A549 (cell line): ENCODE results near the gene PANK3. TPM values are rescaled to one million over a fixed set of nuclear protein-coding genes. Genes with fewer than 3 reads are reported as not detected.

Experiments
- ATAC-seq, 2 experiments: fragments of 200-7000 bp in 1 of 2; fragments of >200 bp in 1 of 2; cut with Nextera tagmentation in 1 of 2; cut with Tn5 transposase in 1 of 2; 3 replicates each; pipeline versions ENCODE4 v1.8.0 to v1.9.1; 2018 to 2020; ENCODE audit warnings: mild to moderate bottlenecking in 1 of 2, moderate library complexity in 1 of 2
- CTCF ChIA-PET: fragments of 300-600 bp; sonication (Branson Sonifier 250); formaldehyde crosslinking; extraction: SDS; loops from one replicate; lab custom pipeline; 2021; ENCODE audit warnings: antibody characterized with exemption, inconsistent platforms; lab: Yijun Ruan, JAX
- POLR2A ChIA-PET: fragments of 350-600 bp; formaldehyde crosslinking; extraction: SDS; loops from one replicate; lab custom pipeline; 2021; ENCODE audit warnings: antibody characterized with exemption, inconsistent platforms; lab: Yijun Ruan, JAX
- DNase-seq, 2 experiments: peaks; one replicate each; pipeline versions ENCODE4 v3.0.0 to v3.0.0-alpha.2; 2011 to 2016; ENCODE audit warnings: low read depth in 1 of 2, low spot score in 1 of 2
- FAIRE-seq: peaks from 2 replicates; lab custom pipeline; 2011; peaks lifted over from hg19 to GRCh38; lab: Jason Lieb, UNC
- H3K27ac ChIP-seq, 2 experiments: fragments of >200 bp; sonication (Bioruptor Twin); formaldehyde crosslinking; 3 replicates each; pipeline ENCODE4 v1.5.1; 2016 to 2017
- H3K4me1 ChIP-seq: fragments of >200 bp; sonication (Bioruptor Twin); formaldehyde crosslinking; 3 replicates; pipeline ENCODE4 v1.6.1; 2016
- H3K4me2 ChIP-seq: fragments of >200 bp; sonication (Bioruptor Twin); formaldehyde crosslinking; 3 replicates; pipeline ENCODE4 v1.6.1; 2016
- H3K4me3 ChIP-seq: fragments of >200 bp; sonication (Bioruptor Twin); formaldehyde crosslinking; 3 replicates; pipeline ENCODE4 v1.5.1; 2016
- H3K9me3 ChIP-seq: fragments of >200 bp; sonication (Bioruptor Twin); formaldehyde crosslinking; 3 replicates; pipeline ENCODE4 v1.6.1; 2016
- BHLHE40 ChIP-seq: IDR thresholded peaks from 2 replicates; pipeline ENCODE4 v1.6.1; 2012; ENCODE audit warnings: low read depth, low read length, inconsistent platforms
- CBX2 ChIP-seq: fragments of 200-600 bp; sonication (generic); IDR thresholded peaks from 2 replicates; pipeline ENCODE4 v1.6.1; 2016; ENCODE audit warnings: low read depth, mild to moderate bottlenecking, borderline replicate concordance
- CBX8 ChIP-seq: fragments of 200-600 bp; sonication (generic); IDR thresholded peaks from 2 replicates; pipeline ENCODE4 v1.6.1; 2016
- CHD2 ChIP-seq: fragments of 150-350 bp; IDR thresholded peaks from 2 replicates; pipeline ENCODE4 v1.6.1; 2014; ENCODE audit warnings: low read length; ENCODE audit not compliant: partially characterized antibody
- CTCF ChIP-seq: fragments of >200 bp; sonication (Bioruptor Twin); formaldehyde crosslinking; IDR thresholded peaks from 3 replicates; pipeline ENCODE4 v1.5.1; 2016
- EHF ChIP-seq: fragments of 250-450 bp; sonication (Bioruptor Pico); IDR thresholded peaks from 2 replicates; pipeline ENCODE4 v1.5.0; 2020; ENCODE audit warnings: mild to moderate bottlenecking
- FOSB ChIP-seq: fragments of 250-450 bp; sonication (Bioruptor Pico); IDR thresholded peaks from 2 replicates; pipeline ENCODE4 v1.5.0; 2020; ENCODE audit warnings: mild to moderate bottlenecking, moderate library complexity
- HDAC2 ChIP-seq: fragments of 200-600 bp; sonication (generic); IDR thresholded peaks from 2 replicates; pipeline ENCODE4 v1.6.1; 2016
- HEYL ChIP-seq: fragments of 250-450 bp; sonication (Bioruptor Pico); IDR thresholded peaks from 2 replicates; pipeline ENCODE4 v1.8.0; 2021; ENCODE audit warnings: mild to moderate bottlenecking, moderate library complexity
- HOXA7 ChIP-seq: fragments of 250-450 bp; sonication (Bioruptor Pico); IDR thresholded peaks from 2 replicates; pipeline ENCODE4 v1.5.0; 2020; ENCODE audit warnings: mild to moderate bottlenecking, moderate library complexity
- MYC ChIP-seq: IDR thresholded peaks from 2 replicates; pipeline ENCODE4 v1.6.1; 2012; ENCODE audit warnings: mild to moderate bottlenecking, inconsistent platforms, low read length, improper control_type of control experiment, borderline replicate concordance
- PHF8 ChIP-seq: fragments of 200-600 bp; sonication (generic); IDR thresholded peaks from 2 replicates; pipeline ENCODE4 v1.6.1; 2016; ENCODE audit warnings: low read depth, mild to moderate bottlenecking, antibody characterized with exemption, moderate library complexity, borderline replicate concordance
- POLR2AphosphoS2 ChIP-seq: conservative IDR thresholded peaks from 2 replicates; pipeline ENCODE4 v1.6.1; 2012; ENCODE audit warnings: low read length, improper control_type of control experiment, inconsistent platforms
- RCOR1 ChIP-seq: fragments of 150-350 bp; IDR thresholded peaks from 2 replicates; pipeline ENCODE4 v1.6.1; 2014; ENCODE audit warnings: antibody characterized with exemption, low read length, low read depth
- REST ChIP-seq: fragments of 200-600 bp; sonication (generic); IDR thresholded peaks from 2 replicates; pipeline ENCODE4 v1.6.1; 2016; ENCODE audit warnings: antibody characterized with exemption, mild to moderate bottlenecking, moderate library complexity
- RFX5 ChIP-seq: fragments of 450-650 bp; IDR thresholded peaks from 2 replicates; pipeline ENCODE4 v1.7.1; 2014; ENCODE audit warnings: antibody characterized with exemption, mild to moderate bottlenecking, moderate library complexity
- RNF2 ChIP-seq: fragments of 200-600 bp; sonication (generic); IDR thresholded peaks from 2 replicates; pipeline ENCODE4 v1.6.1; 2016; ENCODE audit warnings: low read depth, mild to moderate bottlenecking, antibody characterized with exemption, moderate library complexity, borderline replicate concordance
- TFCP2L1 ChIP-seq: fragments of 250-450 bp; sonication (Bioruptor Pico); IDR thresholded peaks from 2 replicates; pipeline ENCODE4 v1.5.0; 2021; ENCODE audit warnings: mild to moderate bottlenecking
- TP53 ChIP-seq: fragments of 250-450 bp; sonication (Bioruptor Pico); IDR thresholded peaks from 2 replicates; pipeline ENCODE4 v1.5.0; 2021; ENCODE audit warnings: mild to moderate bottlenecking, moderate library complexity
- WGBS: methylation state at CpG from one replicate; pipeline ENCODE4 v1.1.6; 2017; ENCODE audit errors: missing lambda C conversion rate; 5-methylcytosine and 5-hydroxymethylcytosine counted together
- polyA plus RNA-seq, 4 experiments: library from polyadenylated mRNA; depleted of rRNA in 3 of 4; stranded (reverse); fragments of >200 nt; fragmentation: RNase III in 1 of 4; extraction: RNeasy Plus Mini Kit Qiagen cat#74134 plus additional on column Dnase treatment in 1 of 4; gene quantifications; 2 replicates in 3 of 4; 3 replicates in 1 of 4; pipeline ENCODE4 v1.2.3, GENCODE V29; 2011 to 2017
- small RNA-seq, 6 experiments: library from RNA; depleted of rRNA; stranded (forward); fragments of <200 nt; gene quantifications; one replicate each; pipeline ENCODE3, GENCODE V24; 2012

Gene PANK3
- polyA plus RNA-seq, 2 of the 4 experiments (the other 2 are of a cell fraction): 21.9 to 41.3 TPM

- Histone ChIP-seq H3K9me3 (no peaks in the 10 kb centered on the region), H3K4me3 (no peak overlapping the region)
- TF ChIP-seq POLR2AphosphoS2 (no peak), FOSB (CRISPR knock-in tag) (no peak), BHLHE40 (no peak), CBX2 (no peak), RNF2 (no peak), REST (no peak), CHD2 (no peak), HEYL (CRISPR knock-in tag) (no peak), TFCP2L1 (no peak), HDAC2 (no peak), CTCF (no peak), RFX5 (no peak), HOXA7 (no peak), PHF8 (no peak), RCOR1 (no peak), EHF (CRISPR knock-in tag) (no peak), CBX8 (no peak), MYC (no peak), TP53 (CRISPR knock-in tag) (no peak)
- TF ChIP-seq, all 56 proteins: peak for 0
- ChIA-PET POLR2A (no interaction called here), CTCF (interaction anchor here (1.6 kb wide), 1 partner anchor 15 kb away, joined by 5 read pairs; no protein-coding TSS in a partner anchor)
- DNase-seq (no peak), FAIRE-seq (no peak), ATAC-seq (no peak)
- no peaks in the 10 kb centered on the region for H3K4me1 ChIP-seq
- H3K4me2 ChIP-seq: no peak overlapping the region
- no peak overlapping the region for H3K27ac ChIP-seq
- 90% methylated on average over 7 of the region's 7 CpGs for WGBS
Measured at GRCh38 chr5:168502563-168503237, 76.5 kb downstream of the PANK3 start.

Small RNAs within 50 kb of the gene (small RNA-seq; reads per million reads assigned to genes)
- gene MIR103A1: 10.5 to 366 (median 200) reads per million in 6 experiments

Other genes with a start within 250 kb of the PANK3 start
- gene RARS1, start 92.9 kb downstream of the PANK3 start, polyA plus RNA-seq (2011; rRNA removed): 112 and 142 TPM in 2 replicates
- 105 to 107 TPM (median 106 TPM) in 3 replicates for gene RARS1, start 92.9 kb downstream of the PANK3 start, polyA plus RNA-seq (2017; fragmentation: RNase III; extraction: RNeasy Plus Mini Kit Qiagen cat#74134 plus additional on column Dnase treatment)
- gene FBLL1, start 50.1 kb downstream of the PANK3 start, polyA plus RNA-seq (2011; rRNA removed): 0.08 and 0.09 TPM in 2 replicates
- 0.06 to 0.21 TPM (median 0.16 TPM) in 3 replicates for gene FBLL1, start 50.1 kb downstream of the PANK3 start, polyA plus RNA-seq (2017; fragmentation: RNase III; extraction: RNeasy Plus Mini Kit Qiagen cat#74134 plus additional on column Dnase treatment)